Measurements from ENCODE around the gene CNOT6L. TPM values are rescaled to one million over a fixed set of nuclear protein-coding genes. Genes with fewer than 3 reads are reported as not detected.
"Not testable (repeated sequence)": the region's sequence is repeated elsewhere in the genome, so short reads cannot be mapped to it uniquely, and the experiment has no call there.

CNOT6L gene
- total RNA-seq (2014; rRNA removed; shearing (Covaris generic); ENCODE audit: low replicate concordance), result 1.7 and 2.1 TPM in 2 replicates

DNA sequence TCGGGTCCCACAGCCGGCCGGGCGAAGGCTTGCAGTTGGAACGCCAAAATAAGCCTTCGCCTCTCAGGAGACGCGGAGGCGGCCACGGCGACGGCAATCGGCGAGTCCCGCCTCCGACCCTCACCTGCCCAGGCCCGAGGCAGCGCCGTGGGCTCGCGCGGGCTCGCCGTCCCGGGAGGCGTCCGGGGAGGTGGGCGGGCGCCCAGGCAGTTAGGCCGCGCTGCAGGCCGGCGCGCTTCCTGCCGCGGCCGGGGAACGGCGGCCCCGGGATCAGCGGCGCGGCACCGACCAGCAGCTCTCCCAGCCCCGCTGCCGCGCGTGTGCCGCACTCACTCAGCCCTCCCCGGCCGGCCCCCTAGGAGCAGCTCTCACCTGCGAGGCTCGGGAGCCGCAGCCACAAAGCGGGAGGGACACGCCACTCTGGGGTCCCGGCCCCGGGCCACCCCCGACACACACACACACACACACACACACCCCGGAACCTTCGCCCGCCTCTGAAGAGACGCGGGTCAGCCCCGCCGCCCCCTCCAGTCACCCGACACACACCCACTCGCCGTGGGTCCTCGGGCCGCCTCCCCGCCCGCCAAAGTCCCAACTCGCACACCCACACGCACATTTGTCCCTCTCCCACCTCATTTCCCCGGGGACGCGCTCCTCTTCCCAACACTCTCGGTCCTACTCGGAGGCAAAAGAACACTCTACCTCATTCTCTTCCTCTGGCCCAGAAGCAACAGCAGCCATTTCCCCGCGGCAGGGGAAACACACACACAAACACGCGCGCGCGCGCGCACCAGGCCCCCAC is at the start of gene CNOT6L:
TSS of gene CNOT6L (minus strand) at position 767 of the 802 bp plus-strand sequence. CDS start at position 707, 60 bp downstream.
- in situ Hi-C loops (cut with HindIII; ENCODE audit: low pct_unique_long_range_greater_than_20kb, low sequenced_read_pairs), result no loop called here
- DNase-seq (ENCODE audit: low read depth), result peak; percentile 66

DNA sequence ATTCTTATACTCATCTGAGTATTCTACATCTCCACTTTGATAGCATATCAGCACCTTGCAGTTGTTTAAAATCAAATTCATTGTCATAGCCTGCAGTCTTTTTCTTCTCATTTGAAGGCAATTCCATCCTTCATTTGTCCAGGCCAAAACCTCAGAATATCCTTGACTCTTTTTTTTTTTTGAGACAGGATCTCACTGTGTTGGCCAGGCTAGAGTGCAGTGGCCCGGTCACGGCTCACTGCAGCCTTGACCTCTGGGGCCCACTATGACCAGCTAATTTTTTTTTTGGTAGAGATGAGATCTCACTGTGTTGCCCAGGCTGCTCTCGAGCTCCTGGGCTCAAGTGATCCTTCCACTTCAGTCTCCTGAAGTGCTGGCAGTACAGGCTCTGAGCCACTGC is 46.1 kb upstream of the CNOT6L start:
- in situ Hi-C loops (cut with HindIII; ENCODE audit: low pct_unique_long_range_greater_than_20kb, low sequenced_read_pairs), result no loop called here
- DNase-seq (ENCODE audit: low read depth), result no peak

DNA sequence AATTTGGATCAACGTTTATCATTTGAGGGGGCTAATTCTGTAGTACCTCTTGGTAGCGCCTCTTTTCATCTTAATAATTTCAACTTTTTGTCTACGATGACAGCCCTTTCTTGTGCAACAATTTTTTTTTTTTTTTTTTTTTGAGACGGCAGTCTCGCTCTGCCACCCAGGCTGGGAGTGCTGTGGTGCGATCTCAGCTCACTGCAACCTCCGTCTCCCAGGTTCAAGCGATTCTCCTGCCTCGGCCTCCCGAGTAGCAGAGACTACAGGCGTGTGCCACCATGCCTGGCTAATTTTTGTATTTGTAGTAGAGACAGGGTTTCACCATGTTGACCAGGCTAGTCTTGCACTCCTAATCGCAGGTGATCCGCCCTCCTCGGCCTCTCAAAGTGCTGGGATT is 44.2 kb upstream of the CNOT6L start:
- DNase-seq (ENCODE audit: low read depth); in situ Hi-C loops (cut with HindIII; ENCODE audit: low pct_unique_long_range_greater_than_20kb, low sequenced_read_pairs): not testable (repeated sequence)

DNA sequence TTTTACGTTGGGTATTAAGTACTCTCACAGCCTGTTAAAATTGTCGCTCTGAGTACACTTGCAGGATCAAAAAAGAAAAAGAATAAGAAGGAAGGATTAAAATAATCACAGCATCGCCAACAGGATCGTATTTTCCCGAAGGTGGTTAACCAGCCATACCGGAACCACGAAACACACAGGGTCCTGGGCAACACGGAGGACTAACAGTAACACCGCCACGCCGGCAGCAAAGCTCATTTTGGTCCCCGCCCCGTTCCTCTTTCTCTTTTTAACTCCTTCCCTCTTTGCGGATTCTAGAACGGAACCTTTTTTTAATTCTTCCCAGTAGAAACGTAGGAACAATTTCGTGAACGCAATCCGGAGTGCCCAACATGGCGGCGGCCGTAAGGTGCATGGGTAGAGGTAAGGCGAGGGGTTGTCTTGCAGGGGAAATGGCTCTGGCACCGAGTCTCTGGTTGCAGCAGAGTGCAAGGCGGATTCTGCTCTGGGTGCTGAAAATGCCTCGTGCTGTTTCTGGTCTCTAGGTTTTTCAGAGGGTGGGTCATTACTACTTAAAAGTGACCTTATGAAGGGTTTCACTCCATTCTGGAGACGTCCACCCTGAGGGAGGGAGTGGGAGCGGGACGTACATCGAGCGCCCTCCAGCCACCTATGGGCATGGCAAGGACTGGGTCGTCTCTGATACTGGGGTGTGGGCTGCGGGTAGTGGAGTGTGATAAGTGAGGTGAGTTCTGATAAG is 43.5 kb upstream of the CNOT6L start, which contains the start of gene MRPL1:
TSS of gene MRPL1 (plus strand) at position 353 of the 739 bp plus-strand sequence. CDS start at position 372, 19 bp downstream.
- in situ Hi-C loops (cut with HindIII; ENCODE audit: low pct_unique_long_range_greater_than_20kb, low sequenced_read_pairs), result no loop called here
- peak; percentile 94 for DNase-seq (ENCODE audit: low read depth)

DNA sequence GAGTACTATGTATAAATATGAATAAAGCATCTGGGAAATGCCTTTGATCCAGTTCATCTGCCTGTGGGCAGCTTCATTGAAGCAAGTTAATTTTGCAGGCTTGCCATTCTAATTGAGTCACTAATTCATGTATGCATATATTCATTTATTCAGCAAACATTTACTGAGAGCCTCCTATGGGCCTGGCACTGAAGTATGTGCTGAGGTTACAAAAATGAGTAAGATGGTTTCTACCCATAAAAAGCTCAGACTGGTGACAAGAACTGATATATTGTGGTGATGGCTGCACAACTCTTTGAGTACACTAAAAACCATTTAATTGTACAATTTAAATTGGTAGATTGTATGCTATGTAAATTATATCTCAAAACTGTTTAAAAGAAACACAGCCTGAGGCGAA is 42.3 kb upstream of the CNOT6L start:
- in situ Hi-C loops (cut with HindIII; ENCODE audit: low pct_unique_long_range_greater_than_20kb, low sequenced_read_pairs), result no loop called here
- no peak for DNase-seq (ENCODE audit: low read depth)

DNA sequence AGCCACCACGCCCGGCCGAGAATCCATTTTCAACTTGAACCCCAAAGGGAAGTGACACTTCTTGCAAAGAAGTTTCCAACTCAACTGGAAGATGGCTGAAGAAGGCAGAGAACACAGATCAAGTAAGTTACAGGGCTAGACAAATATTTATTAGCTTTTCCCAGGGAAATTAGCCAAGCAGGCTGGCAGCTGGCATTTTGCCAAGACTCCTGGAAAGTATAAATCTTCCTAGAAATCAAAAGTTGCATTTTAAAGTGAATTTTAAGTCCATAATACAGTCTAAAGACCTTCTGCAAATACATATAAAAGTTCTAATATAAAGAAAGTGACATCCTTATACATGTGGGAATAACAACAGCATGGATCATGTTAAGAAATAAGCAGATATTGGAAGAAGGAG is 40.1 kb upstream of the CNOT6L start:
- in situ Hi-C loops (cut with HindIII; ENCODE audit: low pct_unique_long_range_greater_than_20kb, low sequenced_read_pairs), result no loop called here
- no peak for DNase-seq (ENCODE audit: low read depth)

DNA sequence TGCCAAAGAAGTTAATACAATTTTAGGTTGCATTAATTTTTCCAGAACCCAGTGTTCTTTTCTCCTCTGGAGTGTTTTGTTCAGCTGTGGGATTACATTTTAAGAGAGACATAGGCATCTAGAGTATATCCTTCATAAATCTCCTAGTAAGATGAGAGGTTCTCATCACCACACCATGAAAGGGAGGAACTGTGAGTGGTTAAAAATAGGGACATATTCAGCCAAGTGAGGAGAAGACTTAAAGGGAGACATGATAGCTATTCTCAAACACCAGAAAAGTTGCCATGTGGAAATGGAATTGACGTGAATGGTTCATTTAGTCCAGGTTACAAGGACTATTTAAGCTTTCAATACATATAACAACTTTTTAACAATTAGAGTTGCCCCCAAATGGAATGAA is 37.0 kb upstream of the CNOT6L start:
- DNase-seq (ENCODE audit: low read depth), result no peak
- in situ Hi-C loops (cut with HindIII; ENCODE audit: low pct_unique_long_range_greater_than_20kb, low sequenced_read_pairs), result no loop called here

DNA sequence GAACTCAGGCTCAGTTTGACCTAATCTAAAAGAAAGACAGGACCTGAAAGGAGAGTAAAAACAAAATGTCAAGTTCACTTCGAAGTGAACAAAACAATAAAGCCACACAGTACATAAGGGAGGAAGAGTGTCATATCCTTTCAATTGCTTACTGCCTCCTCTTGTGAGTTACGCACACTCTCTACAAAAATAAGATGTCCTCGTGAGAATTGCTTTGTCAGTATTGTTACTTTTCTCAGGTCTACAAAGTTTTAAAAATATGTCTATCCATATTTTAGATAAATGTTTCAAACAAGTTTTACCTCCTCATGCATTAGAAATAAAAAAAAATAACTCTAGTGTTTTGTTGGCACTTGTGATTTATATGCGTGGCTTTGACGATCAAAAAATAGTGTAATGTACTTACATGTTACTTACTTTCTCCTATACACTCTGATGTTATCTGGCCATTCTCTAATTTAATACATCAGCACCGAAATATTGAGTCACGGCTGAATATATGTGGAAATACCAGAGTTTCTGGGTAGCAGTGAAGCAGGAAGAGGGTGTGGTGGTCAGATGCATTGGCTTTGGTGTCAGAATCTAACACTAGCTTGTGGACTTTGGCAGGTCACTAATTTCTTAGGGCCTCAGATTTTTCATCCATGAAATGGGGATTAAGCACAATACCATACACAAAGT is 35.4 kb upstream of the CNOT6L start:
- in situ Hi-C loops (cut with HindIII; ENCODE audit: low pct_unique_long_range_greater_than_20kb, low sequenced_read_pairs), result no loop called here

DNA sequence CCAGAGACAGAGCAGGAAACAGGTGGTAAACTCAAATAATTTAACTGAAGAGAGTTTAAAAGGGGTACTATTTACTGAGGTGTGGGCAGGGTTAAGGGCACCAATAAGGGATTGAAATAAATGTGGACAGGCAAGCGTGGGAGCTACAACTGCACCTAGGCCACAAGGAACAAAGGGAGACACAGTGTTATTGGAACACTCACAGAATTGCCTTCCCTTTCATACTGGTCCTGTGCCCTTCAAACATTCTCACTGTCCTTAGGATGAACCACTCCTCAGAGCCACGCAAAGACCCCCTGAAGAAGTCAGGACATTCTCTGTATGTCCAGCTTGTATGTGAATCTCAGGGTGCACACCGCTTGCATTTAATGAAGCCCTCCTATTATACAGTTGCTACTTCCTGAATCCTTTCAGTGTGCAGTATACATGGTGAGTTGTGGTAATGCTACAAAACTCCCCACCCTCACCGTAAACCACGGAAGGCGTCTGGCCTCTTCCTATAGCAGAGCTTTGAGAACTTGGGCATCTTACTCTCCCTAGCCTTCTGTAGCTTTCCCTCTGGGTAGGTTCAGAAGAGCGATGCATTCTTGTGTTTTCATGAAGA is 33.8 kb upstream of the CNOT6L start:
- in situ Hi-C loops (cut with HindIII; ENCODE audit: low pct_unique_long_range_greater_than_20kb, low sequenced_read_pairs), result no loop called here
- DNase-seq (ENCODE audit: low read depth), result no peak

More for the DNA sequence above, 35.4 kb upstream of the CNOT6L start:
- no peak for DNase-seq (ENCODE audit: low read depth)

DNA sequence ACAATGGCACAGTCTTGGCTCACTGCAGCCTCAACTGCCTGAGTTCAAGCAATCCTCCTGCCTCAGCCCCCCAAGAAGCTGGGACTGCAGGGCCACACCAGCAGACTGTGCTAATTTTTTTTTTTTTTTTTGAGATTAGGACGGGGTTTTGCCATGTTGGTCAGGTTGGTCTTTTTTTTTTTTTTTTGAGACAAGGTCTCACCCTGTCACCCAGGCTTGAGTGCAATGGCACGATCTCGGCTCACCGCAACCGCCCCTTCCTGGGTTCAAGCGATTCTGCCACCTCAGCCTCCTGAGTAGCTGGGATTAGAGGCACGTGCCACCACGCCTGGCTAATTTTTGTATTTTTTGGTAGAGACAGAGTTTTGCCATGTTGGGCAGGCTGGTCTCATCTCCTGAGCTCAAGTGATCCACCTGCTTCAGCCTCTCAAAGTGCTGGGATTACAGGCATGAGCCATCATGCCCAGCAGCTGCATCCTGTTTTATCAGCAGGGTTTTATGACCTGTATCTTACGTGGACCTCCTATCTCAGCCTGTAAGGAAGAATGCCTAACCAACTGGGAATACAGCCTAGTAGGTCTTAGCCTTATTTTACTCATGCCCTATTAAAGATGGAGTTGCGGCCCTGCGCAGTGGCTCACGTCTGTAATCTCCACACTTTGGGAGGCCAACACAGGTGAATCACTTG is 30.3 kb upstream of the CNOT6L start:
- in situ Hi-C loops (cut with HindIII; ENCODE audit: low pct_unique_long_range_greater_than_20kb, low sequenced_read_pairs), result no loop called here
- no peak for DNase-seq (ENCODE audit: low read depth)

DNA sequence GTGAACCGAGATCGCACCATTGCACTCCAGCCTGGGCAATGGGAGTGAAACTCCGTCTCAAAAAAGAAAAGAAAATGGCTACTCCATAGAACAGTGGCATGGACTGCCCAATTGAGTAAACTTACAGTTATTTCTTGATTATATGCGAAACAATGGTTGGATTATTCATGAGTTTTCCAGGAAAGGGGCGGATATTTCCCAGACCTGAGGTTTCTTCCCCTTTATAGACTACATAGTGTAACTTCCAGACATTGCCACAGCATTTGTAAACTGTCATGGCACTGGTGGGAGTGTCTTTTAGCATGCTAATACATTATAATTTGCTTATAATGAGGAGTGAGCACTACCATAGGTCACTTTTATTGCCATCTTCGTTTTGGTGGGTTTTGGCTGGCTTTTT is 29.3 kb upstream of the CNOT6L start:
- no peak for DNase-seq (ENCODE audit: low read depth)
- in situ Hi-C loops (cut with HindIII; ENCODE audit: low pct_unique_long_range_greater_than_20kb, low sequenced_read_pairs), result no loop called here

DNA sequence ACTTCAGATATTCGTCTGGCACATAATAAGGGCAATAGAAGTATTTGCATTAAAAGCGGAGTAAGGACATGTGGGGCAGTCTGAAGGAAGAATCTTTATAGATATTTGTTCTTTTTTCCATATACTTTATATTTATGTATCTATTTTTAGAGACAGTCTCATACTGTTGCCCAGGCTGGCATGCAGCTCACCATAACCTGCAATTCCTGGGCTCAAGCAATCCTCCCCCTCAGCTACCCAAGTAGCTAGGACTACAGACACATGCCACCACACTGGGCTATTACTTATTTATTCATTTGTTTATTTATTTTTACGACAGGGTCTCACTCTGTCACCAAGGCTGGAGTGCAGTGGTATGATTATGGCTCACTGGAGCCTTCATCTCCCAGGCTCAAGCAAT is 26.8 kb upstream of the CNOT6L start:
- in situ Hi-C loops (cut with HindIII; ENCODE audit: low pct_unique_long_range_greater_than_20kb, low sequenced_read_pairs), result no loop called here
- no peak for DNase-seq (ENCODE audit: low read depth)

DNA sequence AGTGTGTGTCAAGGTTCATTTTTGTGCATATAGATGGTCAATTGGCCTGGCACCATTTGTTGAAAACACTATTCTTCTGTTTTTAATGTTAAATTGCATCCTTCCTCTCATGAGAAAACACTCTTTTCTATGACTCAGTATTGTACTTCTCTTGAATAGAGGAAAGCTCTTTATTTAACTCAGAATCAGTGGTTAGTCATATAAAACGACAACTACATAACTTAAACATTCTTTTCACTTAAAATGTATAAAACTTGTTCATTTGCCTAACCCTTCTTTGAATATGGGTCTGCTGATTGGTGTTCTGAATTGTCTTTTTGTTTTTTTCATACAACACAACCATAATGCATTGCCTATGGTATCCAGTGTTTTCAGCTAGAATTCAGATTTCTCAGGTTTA is 26.2 kb upstream of the CNOT6L start:
- in situ Hi-C loops (cut with HindIII; ENCODE audit: low pct_unique_long_range_greater_than_20kb, low sequenced_read_pairs), result no loop called here
- no peak for DNase-seq (ENCODE audit: low read depth)

DNA sequence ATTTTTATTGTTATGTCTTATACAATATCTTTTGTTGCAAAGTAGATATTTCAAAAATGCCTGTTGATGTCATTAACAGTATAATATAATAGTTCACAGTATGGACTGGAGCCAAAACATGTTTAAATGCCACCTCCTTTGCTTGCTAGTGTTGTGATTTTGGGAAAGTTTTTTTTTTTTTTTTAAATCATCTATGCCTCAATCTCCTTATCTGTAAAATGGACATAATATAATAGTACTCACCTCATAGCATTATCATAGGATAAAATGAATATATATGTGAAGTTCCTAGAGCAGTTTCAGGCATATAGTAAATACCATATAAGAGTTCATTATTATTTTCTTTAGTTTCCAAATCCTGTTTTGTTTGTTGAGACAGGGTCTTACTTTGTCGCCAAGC is 25.2 kb upstream of the CNOT6L start:
- in situ Hi-C loops (cut with HindIII; ENCODE audit: low pct_unique_long_range_greater_than_20kb, low sequenced_read_pairs), result no loop called here
- DNase-seq (ENCODE audit: low read depth), result no peak

DNA sequence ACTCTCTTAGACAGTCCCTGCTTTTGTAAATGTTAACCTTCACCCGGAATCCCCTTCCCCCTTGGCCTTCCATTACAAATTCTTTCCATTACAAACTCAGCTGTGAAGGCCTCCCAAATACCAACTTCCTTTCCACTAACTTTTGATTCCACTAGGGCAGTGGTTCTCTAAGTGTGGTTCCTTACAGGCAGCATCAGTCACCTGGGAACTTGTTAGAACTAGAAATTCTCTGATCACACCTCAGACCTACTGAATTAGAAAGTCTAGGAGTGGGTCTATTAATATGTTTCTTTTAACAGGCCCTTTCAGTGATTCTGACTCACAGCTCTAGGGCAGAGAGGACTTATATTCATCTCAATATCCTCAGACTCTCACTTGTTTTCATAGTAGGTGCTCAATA is 24.5 kb upstream of the CNOT6L start:
- no peak for DNase-seq (ENCODE audit: low read depth)
- in situ Hi-C loops (cut with HindIII; ENCODE audit: low pct_unique_long_range_greater_than_20kb, low sequenced_read_pairs), result no loop called here

DNA sequence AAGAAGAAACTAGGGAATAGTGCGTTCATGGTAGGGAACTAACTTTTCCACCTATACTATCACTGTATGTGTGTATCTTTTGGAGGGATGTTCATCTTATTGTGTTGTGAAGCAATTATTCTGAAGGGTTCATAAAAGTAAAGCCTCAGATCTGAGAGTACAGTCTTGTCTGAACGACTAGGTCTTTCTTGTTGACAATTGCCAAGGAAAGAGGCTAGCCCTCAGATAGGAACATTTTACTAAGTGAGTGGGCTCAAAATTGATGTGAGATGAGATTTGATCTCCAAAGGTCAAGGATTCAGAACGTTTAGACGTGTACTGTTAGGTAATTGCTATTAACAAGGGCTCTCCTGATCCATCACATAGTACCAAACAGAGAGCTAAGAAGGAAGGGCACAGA is 15.2 kb upstream of the CNOT6L start:
- in situ Hi-C loops (cut with HindIII; ENCODE audit: low pct_unique_long_range_greater_than_20kb, low sequenced_read_pairs), result no loop called here

DNA sequence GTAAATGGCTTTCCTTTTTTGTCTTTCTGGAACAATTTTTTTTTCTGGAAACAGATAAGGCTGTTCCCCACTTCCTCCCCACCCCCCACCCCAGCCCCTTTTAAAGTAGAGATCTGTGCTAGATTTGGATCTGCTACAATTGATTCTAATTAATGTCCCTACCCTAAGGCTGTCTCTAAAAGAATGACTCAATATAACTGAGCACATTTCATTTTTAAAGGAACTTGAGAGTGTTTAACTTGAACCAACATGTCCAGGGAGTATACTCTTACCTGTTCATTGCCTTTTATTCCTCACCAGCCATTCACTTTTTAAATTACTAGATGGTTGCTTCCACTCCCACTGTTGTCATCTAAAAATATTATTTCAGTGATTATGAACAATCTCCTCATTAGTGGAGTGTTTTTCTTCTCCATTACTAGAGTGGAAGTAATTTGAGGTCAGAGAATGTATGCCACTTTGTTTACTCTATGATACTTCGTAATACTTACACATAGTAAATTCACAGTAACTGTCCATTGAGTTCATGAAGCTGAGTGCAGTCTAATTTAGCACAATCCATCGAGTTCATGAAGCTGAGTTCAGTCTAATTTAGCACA is 14.1 kb upstream of the CNOT6L start:
- DNase-seq (ENCODE audit: low read depth), result no peak
- in situ Hi-C loops (cut with HindIII; ENCODE audit: low pct_unique_long_range_greater_than_20kb, low sequenced_read_pairs), result no loop called here

More for the DNA sequence above, 15.2 kb upstream of the CNOT6L start:
- DNase-seq (ENCODE audit: low read depth), result no peak

DNA sequence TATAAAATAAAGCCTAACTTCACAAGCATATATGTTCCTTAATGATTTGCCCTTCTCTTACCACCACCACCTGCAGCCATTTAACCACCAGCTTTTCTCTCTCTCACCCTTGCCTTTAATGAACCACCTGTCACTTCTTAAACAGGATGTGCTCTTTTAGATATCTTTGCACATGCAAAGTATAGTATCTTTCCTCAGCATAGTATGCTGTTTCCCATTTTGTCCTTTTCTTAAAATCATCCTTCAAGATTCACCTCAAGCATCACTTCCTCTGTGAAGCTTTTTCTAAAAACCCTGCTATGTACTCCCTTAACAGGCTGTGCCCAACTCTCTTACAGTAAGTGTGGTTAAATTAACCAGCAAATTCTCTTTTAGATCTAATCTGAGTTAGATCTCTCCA is 8.2 kb upstream of the CNOT6L start:
- in situ Hi-C loops (cut with HindIII; ENCODE audit: low pct_unique_long_range_greater_than_20kb, low sequenced_read_pairs), result no loop called here

More for the DNA sequence above, 8.2 kb upstream of the CNOT6L start:
- no peak for DNase-seq (ENCODE audit: low read depth)

Measured in Caki2 (cell line).